IMR-90 (cell line): Measurements from ENCODE around the gene KRTAP5-7. TPM values are rescaled to one million over a fixed set of nuclear protein-coding genes. Genes with fewer than 3 reads are reported as not detected.

Experiments
- ATAC-seq: fragments of 200-7000 bp; cut with Tn5 transposase; 2 replicates; pipeline ENCODE4 v1.9.1; 2020; ENCODE audit warnings: low read depth, mild to moderate bottlenecking, moderate library complexity
- BruUV-seq: library from RNA; stranded (reverse); fragments of 400-500 nt; replicated peaks from 2 replicates; lab custom pipeline; 2021; lab: Mats Ljungman, UMichigan
- CTCF ChIA-PET: fragments of 300-600 bp; formaldehyde crosslinking; extraction: SDS; loops from one replicate; lab custom pipeline; 2021; ENCODE audit warnings: antibody characterized with exemption; lab: Yijun Ruan, JAX
- POLR2A ChIA-PET: fragments of 300-600 bp; sonication (Branson Sonifier 250); formaldehyde crosslinking; loops from one replicate; lab custom pipeline; 2022; ENCODE audit warnings: antibody characterized with exemption; ENCODE audit not compliant: unreplicated experiment; lab: Charles Lee
- DNase-seq: peaks from one replicate; pipeline ENCODE4 v3.0.0; 2013
- H2AFZ ChIP-seq: replicated peaks from 2 replicates; pipeline ENCODE3; 2013; ENCODE audit warnings: low read length, mild to moderate bottlenecking; ENCODE audit not compliant: poor library complexity
- H2AK5ac ChIP-seq: 2 replicates; pipeline ENCODE4 v1.6.1; 2013; ENCODE audit warnings: low read depth, low read length, inconsistent platforms
- H2AK9ac ChIP-seq: replicated peaks from 2 replicates; pipeline ENCODE3; 2013; ENCODE audit warnings: mild to moderate bottlenecking, low read depth, low read length, moderate library complexity; ENCODE audit not compliant: poor library complexity
- H2BK120ac ChIP-seq: 2 replicates; pipeline ENCODE4 v1.6.1; 2013; ENCODE audit warnings: low read depth, low read length, inconsistent platforms
- H2BK15ac ChIP-seq: 3 replicates; pipeline ENCODE4 v1.6.1; 2013; ENCODE audit warnings: low read depth, low read length, inconsistent platforms
- H2BK20ac ChIP-seq: 2 replicates; pipeline ENCODE4 v1.6.1; 2013; ENCODE audit warnings: low read depth, mild to moderate bottlenecking, inconsistent platforms, low read length, moderate library complexity
- H2BK5ac ChIP-seq: 2 replicates; pipeline ENCODE4 v1.6.1; 2013; ENCODE audit warnings: mild to moderate bottlenecking, low read depth, low read length, inconsistent platforms; ENCODE audit not compliant: poor library complexity, severe bottlenecking
- H3K14ac ChIP-seq: replicated peaks from 2 replicates; pipeline ENCODE4 v1.6.1; 2013; ENCODE audit warnings: low read depth, low read length, inconsistent platforms
- H3K18ac ChIP-seq: 2 replicates; pipeline ENCODE4 v1.6.1; 2013; ENCODE audit warnings: low read depth, low read length, control low read depth
- H3K23ac ChIP-seq: 2 replicates; pipeline ENCODE4 v1.6.1; 2013; ENCODE audit warnings: low read depth, low read length, inconsistent platforms
- H3K27ac ChIP-seq: 2 replicates; pipeline ENCODE4 v1.5.1; 2013; ENCODE audit warnings: mild to moderate bottlenecking, control low read depth, low read length; ENCODE audit not compliant: insufficient read depth
- H3K27me3 ChIP-seq: 2 replicates; pipeline ENCODE4 v1.6.1; 2013; ENCODE audit warnings: low read length; ENCODE audit not compliant: control insufficient read depth, insufficient read depth
- H3K36me3 ChIP-seq: 2 replicates; pipeline ENCODE4 v1.6.1; 2013; ENCODE audit warnings: low read length, mixed read lengths; ENCODE audit not compliant: control insufficient read depth, insufficient read depth
- H3K4ac ChIP-seq: 2 replicates; pipeline ENCODE4 v1.6.1; 2013; ENCODE audit warnings: low read depth, low read length, inconsistent platforms
- H3K4me1 ChIP-seq: 2 replicates; pipeline ENCODE4 v1.6.1; 2013; ENCODE audit warnings: low read length, mixed read lengths; ENCODE audit not compliant: control insufficient read depth, insufficient read depth
- H3K4me2 ChIP-seq: 2 replicates; pipeline ENCODE4 v1.6.1; 2013; ENCODE audit warnings: low read depth, mild to moderate bottlenecking, control low read depth, low read length, moderate library complexity
- H3K4me3 ChIP-seq: 2 replicates; pipeline ENCODE4 v1.5.1; 2013; ENCODE audit warnings: low read depth, mild to moderate bottlenecking, control low read depth, low read length, moderate library complexity; ENCODE audit not compliant: insufficient read depth
- H3K56ac ChIP-seq: 2 replicates; pipeline ENCODE4 v1.6.1; 2013; ENCODE audit warnings: low read length, inconsistent platforms; ENCODE audit not compliant: insufficient read depth; ENCODE audit errors: extremely low read depth
- H3K79me1 ChIP-seq, 2 experiments: 2 replicates each; pipeline ENCODE4 v1.6.1; 2013; ENCODE audit warnings: low read length in 2 of 2, inconsistent platforms in 1 of 2, low read depth in 1 of 2
- H3K9ac ChIP-seq: 2 replicates; pipeline ENCODE4 v1.6.1; 2013; ENCODE audit warnings: low read depth, low read length, control low read depth
- H3K9me1 ChIP-seq: 2 replicates; pipeline ENCODE4 v1.6.1; 2013; ENCODE audit warnings: low read length, inconsistent platforms; ENCODE audit not compliant: insufficient read depth
- H3K9me3 ChIP-seq: 2 replicates; pipeline ENCODE4 v1.6.1; 2013; ENCODE audit warnings: low read length; ENCODE audit not compliant: control insufficient read depth, insufficient read depth
- H4K20me1 ChIP-seq: 2 replicates; pipeline ENCODE4 v1.6.1; 2013; ENCODE audit warnings: low read length, inconsistent platforms; ENCODE audit not compliant: insufficient read depth
- H4K5ac ChIP-seq: 2 replicates; pipeline ENCODE4 v1.6.1; 2013; ENCODE audit warnings: mild to moderate bottlenecking, low read depth, low read length, control low read depth
- H4K8ac ChIP-seq, 2 experiments: 2 replicates each; pipeline ENCODE4 v1.6.1; 2013; ENCODE audit warnings: low read depth in 2 of 2, low read length in 2 of 2, control low read depth in 1 of 2, inconsistent platforms in 1 of 2
- H4K91ac ChIP-seq: 2 replicates; pipeline ENCODE4 v1.6.1; 2013; ENCODE audit warnings: low read depth, low read length, inconsistent platforms; ENCODE audit not compliant: insufficient read depth
- MAFK ChIP-seq: IDR thresholded peaks from 2 replicates; pipeline ENCODE4 v1.6.1; 2012; ENCODE audit warnings: low read depth, low read length, improper control_type of control experiment
- WGBS, 2 experiments: methylation state at CpG; one replicate each; pipeline versions ENCODE4 v1.1.5 to v1.1.7; 2013; ENCODE audit warnings: missing lambda C conversion rate in 2 of 2; ENCODE audit not compliant: insufficient read length in 1 of 2; ENCODE audit errors: extremely low coverage in 2 of 2; 5-methylcytosine and 5-hydroxymethylcytosine counted together
- dilution Hi-C: fragments of 300-500 bp; cut with HindIII; formaldehyde crosslinking; loops from one replicate; pipeline ENCODE4 v1.14.3; 2018; ENCODE audit warnings: low sequenced_read_pairs; ENCODE audit not compliant: unreplicated experiment
- in situ Hi-C: fragments of 300-500 bp; cut with MboI; formaldehyde crosslinking; loops from 3 replicates; pipeline ENCODE4 v1.14.3; 2019; ENCODE audit warnings: low sequenced_read_pairs, inconsistent platforms, mixed read lengths
- intact Hi-C: fragments of 100-400 bp; cut with micrococcal nuclease; formaldehyde crosslinking; loops from 2 replicates; pipeline ENCODE4 v1.10.0; 2022
- polyA plus RNA-seq, 3 experiments: library from polyadenylated mRNA; depleted of rRNA; stranded (reverse); fragments of >200 nt; gene quantifications; 2 replicates each; pipeline ENCODE4 v1.2.3, GENCODE V29; 2012; ENCODE audit warnings: low replicate concordance in 1 of 3
- total RNA-seq: library from RNA; depleted of rRNA; stranded (reverse); fragments of >200 nt; gene quantifications from 2 replicates; pipeline ENCODE4 v1.2.3, GENCODE V29; 2012

KRTAP5-7 gene
- total and polyA plus RNA-seq, 2 of the 4 experiments (the other 2 are of a cell fraction), result not detected

GRCh38 chr11:71518506-71519471 is 8.3 kb upstream of the KRTAP5-7 start:
- H2BK15ac ChIP-seq, result no peak overlapping the region
- in situ Hi-C loops (no loop called here), dilution Hi-C loops (no loop called here), intact Hi-C loops (loop anchor here (2.0 kb wide), 1 partner anchor 38 kb away; no protein-coding TSS in a partner anchor)
- no peaks in the 10 kb centered on the region for H3K9me1 ChIP-seq
- H3K9ac ChIP-seq, result no peak overlapping the region
- CTCF ChIA-PET, result no interaction called here
- H3K4me1 ChIP-seq, result no peaks in the 10 kb centered on the region
- H3K9me3 ChIP-seq, result no peaks in the 10 kb centered on the region
- H4K5ac ChIP-seq, result no peak overlapping the region
- H3K4ac ChIP-seq, result no peak overlapping the region
- no peak overlapping the region for H3K4me3 ChIP-seq
- no peaks in the 10 kb centered on the region for H3K79me1 ChIP-seq
- no peak overlapping the region for H2AFZ ChIP-seq
- no peak overlapping the region for H2AK5ac ChIP-seq
- no peak overlapping the region for H3K14ac ChIP-seq
- no TSS peak for BruUV-seq
- TF ChIP-seq MAFK, result no peak
- no peak overlapping the region for H3K27ac ChIP-seq
- H3K36me3 ChIP-seq, result no peaks in the 10 kb centered on the region
- no peak overlapping the region for H3K56ac ChIP-seq
- no peak overlapping the region for H3K4me2 ChIP-seq
- peak overlapping the region; percentile 65 for H2AK9ac ChIP-seq
- H2BK20ac ChIP-seq, result no peak overlapping the region
- no peak overlapping the region for H4K8ac ChIP-seq
- no peaks in the 10 kb centered on the region for H4K20me1 ChIP-seq
- no peak overlapping the region for H3K23ac ChIP-seq
- POLR2A ChIA-PET, result no interaction called here
- H3K27me3 ChIP-seq, result peaks cover 3% of the 10 kb centered on the region; the same call in 1 of the 2 replicates
- H4K91ac ChIP-seq, result no peak overlapping the region
- H2BK5ac ChIP-seq, result no peak overlapping the region
- H3K18ac ChIP-seq, result no peak overlapping the region
- DNase-seq (no peak), ATAC-seq (no peak)
- 100% methylated on average over 2 of the region's 55 CpGs; no CpG with 5 or more reads in 1 of the 2 experiments for WGBS, 2 experiments
- no peak overlapping the region for H2BK120ac ChIP-seq
